PC-3 (cell line): Measurements from ENCODE around the gene TOMM40L.

ENCODE experiments used
- EZH2phosphoT487 ChIP-seq: fragments of 300-600 bp; sonication (generic); IDR thresholded peaks from 2 replicates; pipeline ENCODE4 v1.6.1; 2018; ENCODE audit warnings: mild to moderate bottlenecking, antibody characterized with exemption, low read length, borderline replicate concordance
- TF ChIP-seq, protein P1 (sequence below): fragments of 300-600 bp; sonication (generic); conservative IDR thresholded peaks from 2 replicates; pipeline ENCODE4 v1.5.1; 2017; ENCODE audit warnings: antibody characterized with exemption, low read depth, mild to moderate bottlenecking, low read length

DNA sequence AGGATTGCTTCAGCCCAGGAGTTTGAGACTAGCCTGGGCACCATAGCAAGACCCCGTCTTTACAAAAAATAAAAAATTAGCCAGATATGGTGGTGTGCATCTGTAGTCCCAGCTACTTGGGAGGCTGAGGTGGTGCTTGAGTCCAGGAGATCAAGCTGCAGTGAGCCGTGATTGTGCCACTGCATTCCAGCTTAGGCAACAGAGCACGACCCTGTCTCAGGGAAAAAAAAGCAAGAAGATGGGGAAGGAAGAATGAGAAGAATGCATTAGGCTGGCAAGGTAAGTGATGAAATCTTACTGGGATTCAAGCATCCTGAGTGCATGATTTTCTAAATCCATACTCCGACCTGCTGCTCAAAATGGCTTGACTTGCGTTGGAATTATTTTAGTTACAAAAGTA is 39.4 kb downstream of the TOMM40L start:
- TF ChIP-seq, protein P1, sequence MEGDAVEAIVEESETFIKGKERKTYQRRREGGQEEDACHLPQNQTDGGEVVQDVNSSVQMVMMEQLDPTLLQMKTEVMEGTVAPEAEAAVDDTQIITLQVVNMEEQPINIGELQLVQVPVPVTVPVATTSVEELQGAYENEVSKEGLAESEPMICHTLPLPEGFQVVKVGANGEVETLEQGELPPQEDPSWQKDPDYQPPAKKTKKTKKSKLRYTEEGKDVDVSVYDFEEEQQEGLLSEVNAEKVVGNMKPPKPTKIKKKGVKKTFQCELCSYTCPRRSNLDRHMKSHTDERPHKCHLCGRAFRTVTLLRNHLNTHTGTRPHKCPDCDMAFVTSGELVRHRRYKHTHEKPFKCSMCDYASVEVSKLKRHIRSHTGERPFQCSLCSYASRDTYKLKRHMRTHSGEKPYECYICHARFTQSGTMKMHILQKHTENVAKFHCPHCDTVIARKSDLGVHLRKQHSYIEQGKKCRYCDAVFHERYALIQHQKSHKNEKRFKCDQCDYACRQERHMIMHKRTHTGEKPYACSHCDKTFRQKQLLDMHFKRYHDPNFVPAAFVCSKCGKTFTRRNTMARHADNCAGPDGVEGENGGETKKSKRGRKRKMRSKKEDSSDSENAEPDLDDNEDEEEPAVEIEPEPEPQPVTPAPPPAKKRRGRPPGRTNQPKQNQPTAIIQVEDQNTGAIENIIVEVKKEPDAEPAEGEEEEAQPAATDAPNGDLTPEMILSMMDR, result no peak
- no peak for TF ChIP-seq EZH2phosphoT487
